ENCODE measurements around the gene IPCEF1. TPM values are rescaled to one million over a fixed set of nuclear protein-coding genes. Genes with fewer than 3 reads are reported as not detected.

IPCEF1 gene
- total and polyA plus RNA-seq, 4 donors, result 0.85 to 18.1 (median 3.6) TPM

DNA sequence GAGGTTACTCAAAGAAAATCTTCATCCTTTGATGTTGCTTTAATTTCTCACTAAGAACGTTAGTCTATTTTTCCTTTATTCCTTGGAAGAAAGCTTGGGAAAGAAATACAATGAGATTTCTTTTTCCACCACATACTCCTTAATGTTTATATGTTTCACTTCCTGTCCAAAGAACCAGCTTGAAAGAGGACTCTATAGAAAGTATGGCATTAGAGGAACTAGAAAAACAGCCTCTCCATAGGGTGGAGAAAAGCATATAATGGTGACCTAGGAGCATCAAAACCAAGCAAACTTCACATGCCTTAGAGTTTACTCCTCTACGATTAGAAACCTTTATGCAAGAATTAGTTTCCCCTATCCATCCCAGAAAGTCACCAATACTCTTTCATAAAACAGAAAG, 186.5 kb downstream of the IPCEF1 start:
- TF ChIP-seq, protein P1, sequence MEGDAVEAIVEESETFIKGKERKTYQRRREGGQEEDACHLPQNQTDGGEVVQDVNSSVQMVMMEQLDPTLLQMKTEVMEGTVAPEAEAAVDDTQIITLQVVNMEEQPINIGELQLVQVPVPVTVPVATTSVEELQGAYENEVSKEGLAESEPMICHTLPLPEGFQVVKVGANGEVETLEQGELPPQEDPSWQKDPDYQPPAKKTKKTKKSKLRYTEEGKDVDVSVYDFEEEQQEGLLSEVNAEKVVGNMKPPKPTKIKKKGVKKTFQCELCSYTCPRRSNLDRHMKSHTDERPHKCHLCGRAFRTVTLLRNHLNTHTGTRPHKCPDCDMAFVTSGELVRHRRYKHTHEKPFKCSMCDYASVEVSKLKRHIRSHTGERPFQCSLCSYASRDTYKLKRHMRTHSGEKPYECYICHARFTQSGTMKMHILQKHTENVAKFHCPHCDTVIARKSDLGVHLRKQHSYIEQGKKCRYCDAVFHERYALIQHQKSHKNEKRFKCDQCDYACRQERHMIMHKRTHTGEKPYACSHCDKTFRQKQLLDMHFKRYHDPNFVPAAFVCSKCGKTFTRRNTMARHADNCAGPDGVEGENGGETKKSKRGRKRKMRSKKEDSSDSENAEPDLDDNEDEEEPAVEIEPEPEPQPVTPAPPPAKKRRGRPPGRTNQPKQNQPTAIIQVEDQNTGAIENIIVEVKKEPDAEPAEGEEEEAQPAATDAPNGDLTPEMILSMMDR (IDR thresholded peaks at IDR 0.05; ENCODE audit: control extremely low read depth, extremely low read depth), result no peak

DNA sequence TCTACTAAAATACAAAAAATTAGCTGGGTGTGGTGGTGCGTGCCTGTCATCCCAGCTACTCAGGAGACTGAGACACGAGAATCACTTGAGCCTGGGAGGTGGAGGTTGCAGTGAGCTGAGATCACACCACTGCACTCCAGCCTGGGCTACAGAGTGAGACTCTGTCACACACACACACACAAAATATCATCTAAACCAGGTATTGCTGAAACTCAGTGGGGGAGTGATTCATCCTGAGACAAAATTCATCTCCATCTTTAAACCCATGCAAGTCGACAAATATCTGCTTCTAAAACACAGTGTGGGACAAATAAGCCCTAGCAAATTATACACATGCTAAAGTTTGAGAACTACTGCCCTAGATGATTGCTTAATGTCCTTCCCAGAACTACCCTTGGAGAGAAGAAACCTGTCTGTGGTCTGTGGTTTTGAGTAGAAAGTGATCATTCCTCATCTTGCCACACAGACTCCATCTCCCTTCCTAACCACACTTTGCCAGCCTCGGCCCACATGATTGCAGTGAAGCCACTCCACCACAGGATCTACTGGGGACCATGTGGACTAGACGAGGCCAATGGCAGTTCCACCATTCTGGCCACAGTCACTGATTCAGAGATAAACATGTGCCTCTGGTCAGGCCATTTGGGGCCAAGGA, 187.3 kb downstream of the IPCEF1 start:
- Histone ChIP-seq H3K9me3 (ENCODE audit: control insufficient read depth in 4 of 4, insufficient read depth in 3 of 4, low read length in 3 of 4) (peaks cover 0 to 3% (median 0%) of the 10 kb centered on the region in 4 donors), H3K4me1 (ENCODE audit: control insufficient read depth in 5 of 5, insufficient read depth in 5 of 5, low read length in 5 of 5) (peaks cover 0 to 18% (median 5%) of the 10 kb centered on the region in 5 donors), H3K27me3 (ENCODE audit: control insufficient read depth in 3 of 3, insufficient read depth in 3 of 3, low read length in 2 of 3) (no peaks in the 10 kb centered on the region), H3K9ac (ENCODE audit: insufficient read depth in 1 of 2, low read length in 2 of 2) (no peak overlapping the region), H3K4me3 (no peak overlapping the region), H3K27ac (ENCODE audit: low read depth in 1 of 2, low read length in 1 of 2) (no peak overlapping the region), H3K36me3 (ENCODE audit: control insufficient read depth in 4 of 4, insufficient read depth in 4 of 4, low read length in 4 of 4) (peaks cover 0 to 2% (median 0%) of the 10 kb centered on the region in 4 donors)
- 54 to 78% methylated on average over 5 of the region's 5 CpGs for WGBS, 2 donors
- no peak for ATAC-seq (ENCODE audit: insufficient read depth, low FRiP score)
- TF ChIP-seq, protein P1 (IDR thresholded peaks at IDR 0.05; ENCODE audit: control extremely low read depth, extremely low read depth), result no peak
- no peak for DNase-seq

More for the DNA sequence above, 186.5 kb downstream of the IPCEF1 start:
- H3K4me3 ChIP-seq, result no peak overlapping the region
- H3K27ac ChIP-seq (ENCODE audit: low read depth in 1 of 2, low read length in 1 of 2), result no peak overlapping the region
- peaks cover 0 to 11% (median 5%) of the 10 kb centered on the region in 5 donors for H3K4me1 ChIP-seq (ENCODE audit: control insufficient read depth in 5 of 5, insufficient read depth in 5 of 5, low read length in 5 of 5)
- no peaks in the 10 kb centered on the region for H3K27me3 ChIP-seq (ENCODE audit: control insufficient read depth in 3 of 3, insufficient read depth in 3 of 3, low read length in 2 of 3)
- H3K9me3 ChIP-seq (ENCODE audit: control insufficient read depth in 4 of 4, insufficient read depth in 3 of 4, low read length in 3 of 4), result peaks cover 0 to 3% (median 0%) of the 10 kb centered on the region in 4 donors
- ATAC-seq (ENCODE audit: insufficient read depth, low FRiP score) (no peak), DNase-seq (no peak)
- 55 to 73% methylated on average over 2 of the region's 2 CpGs for WGBS, 2 donors
- H3K36me3 ChIP-seq (ENCODE audit: control insufficient read depth in 4 of 4, insufficient read depth in 4 of 4, low read length in 4 of 4), result peaks cover 0 to 2% (median 0%) of the 10 kb centered on the region in 4 donors
- H3K9ac ChIP-seq (ENCODE audit: insufficient read depth in 1 of 2, low read length in 2 of 2), result no peak overlapping the region

GRCh38 chr6:154167126-154167525, 189.5 kb downstream of the IPCEF1 start:
- Histone ChIP-seq H3K9ac (ENCODE audit: insufficient read depth in 1 of 2, low read length in 2 of 2) (no peak overlapping the region), H3K27ac (ENCODE audit: low read depth in 1 of 2, low read length in 1 of 2) (no peak overlapping the region), H3K36me3 (ENCODE audit: control insufficient read depth in 4 of 4, insufficient read depth in 4 of 4, low read length in 4 of 4) (peaks cover 0 to 2% (median 0%) of the 10 kb centered on the region in 4 donors), H3K4me1 (ENCODE audit: control insufficient read depth in 5 of 5, insufficient read depth in 5 of 5, low read length in 5 of 5) (peaks cover 0 to 30% (median 7%) of the 10 kb centered on the region in 5 donors), H3K27me3 (ENCODE audit: control insufficient read depth in 3 of 3, insufficient read depth in 3 of 3, low read length in 2 of 3) (no peaks in the 10 kb centered on the region), H3K9me3 (ENCODE audit: control insufficient read depth in 4 of 4, insufficient read depth in 3 of 4, low read length in 3 of 4) (no peaks in the 10 kb centered on the region), H3K4me3 (no peak overlapping the region)
- WGBS, 2 donors, result 41 to 63% methylated on average over 2 of the region's 2 CpGs
- DNase-seq, result no peak
- TF ChIP-seq, protein P1 (IDR thresholded peaks at IDR 0.05; ENCODE audit: control extremely low read depth, extremely low read depth), result no peak
- ATAC-seq (ENCODE audit: insufficient read depth, low FRiP score), result no peak
